DOHH2 (cell line): ENCODE data around the gene SCNN1B.

Source experiments
- H3F3A ChIP-seq: fragments of 200-600 bp; sonication (generic), shearing (Covaris generic); 2 replicates; pipeline ENCODE4 v1.6.0; 2016; ENCODE audit warnings: antibody characterized with exemption, mild to moderate bottlenecking; ENCODE audit not compliant: control insufficient read depth, insufficient read depth
- H3K27ac ChIP-seq: fragments of 200-600 bp; sonication (generic); 2 replicates; pipeline ENCODE4 v1.5.1; 2014; ENCODE audit warnings: low read depth, mild to moderate bottlenecking, low read length, moderate library complexity
- H3K27me3 ChIP-seq: fragments of 200-600 bp; sonication (generic); 2 replicates; pipeline ENCODE4 v1.6.1; 2014; ENCODE audit warnings: mild to moderate bottlenecking, low read length, mixed read lengths; ENCODE audit not compliant: control insufficient read depth
- H3K36me3 ChIP-seq: fragments of 200-600 bp; sonication (generic); 2 replicates; pipeline ENCODE4 v1.6.1; 2014; ENCODE audit warnings: mild to moderate bottlenecking, low read length, moderate library complexity, mixed read lengths; ENCODE audit not compliant: control insufficient read depth
- H3K4me1 ChIP-seq: fragments of 200-600 bp; sonication (generic); 2 replicates; pipeline ENCODE4 v1.6.1; 2014; ENCODE audit warnings: mild to moderate bottlenecking, low read length, mixed read lengths; ENCODE audit not compliant: control insufficient read depth
- H3K4me2 ChIP-seq: fragments of 200-600 bp; sonication (generic); 2 replicates; pipeline ENCODE4 v1.6.0; 2014; ENCODE audit warnings: mild to moderate bottlenecking, low read length, moderate library complexity
- H3K4me3 ChIP-seq: fragments of 200-600 bp; sonication (generic); 2 replicates; pipeline ENCODE4 v1.5.1; 2014; ENCODE audit warnings: mild to moderate bottlenecking, low read length, mixed read lengths
- H3K79me2 ChIP-seq: fragments of 200-600 bp; sonication (generic); 2 replicates; pipeline ENCODE4 v1.6.1; 2014; ENCODE audit warnings: mild to moderate bottlenecking, low read length, mixed read lengths; ENCODE audit not compliant: control insufficient read depth
- H3K9me2 ChIP-seq: fragments of 200-600 bp; sonication (generic); replicated peaks from 2 replicates; pipeline ENCODE4 v1.6.1; 2014; ENCODE audit warnings: mild to moderate bottlenecking, low read length, mixed read lengths; ENCODE audit not compliant: control insufficient read depth
- H3K9me3 ChIP-seq: fragments of 200-600 bp; sonication (generic); 2 replicates; pipeline ENCODE4 v1.6.1; 2014; ENCODE audit warnings: antibody characterized with exemption, low read length, mixed read lengths; ENCODE audit not compliant: control insufficient read depth, insufficient read depth
- H4K20me1 ChIP-seq: fragments of 200-600 bp; sonication (generic); 2 replicates; pipeline ENCODE4 v1.6.0; 2014; ENCODE audit warnings: low read depth, mild to moderate bottlenecking, antibody characterized with exemption, low read length, moderate library complexity; ENCODE audit not compliant: control insufficient read depth, insufficient read depth
- EZH2phosphoT487 ChIP-seq: fragments of 200-600 bp; sonication (generic); IDR thresholded peaks from 2 replicates; pipeline ENCODE4 v1.6.1; 2017; ENCODE audit warnings: borderline replicate concordance, mild to moderate bottlenecking, antibody characterized with exemption, low read length, moderate library complexity, mixed read lengths
- TF ChIP-seq, protein P1 (sequence below): fragments of 200-600 bp; sonication (generic); IDR thresholded peaks from one replicate; pipeline ENCODE4 v1.5.1; 2014; ENCODE audit warnings: antibody characterized with exemption, mild to moderate bottlenecking, low read depth, low read length; ENCODE audit not compliant: poor library complexity, severe bottlenecking

SCNN1B gene

GRCh38 chr16:23357761-23358290, 55.7 kb downstream of the SCNN1B start:
- Histone ChIP-seq H3K4me2 (no peak overlapping the region), H3K9me2 (no peaks in the 10 kb centered on the region), H3K27me3 (no peaks in the 10 kb centered on the region), H3K4me1 (no peaks in the 10 kb centered on the region), H3K4me3 (no peak overlapping the region), H3K9me3 (no peaks in the 10 kb centered on the region), H3K36me3 (no peaks in the 10 kb centered on the region), H4K20me1 (no peaks in the 10 kb centered on the region), H3K27ac (no peak overlapping the region), H3F3A (no peaks in the 10 kb centered on the region), H3K79me2 (no peaks in the 10 kb centered on the region)
- TF ChIP-seq EZH2phosphoT487, result no peak
- TF ChIP-seq, protein P1, sequence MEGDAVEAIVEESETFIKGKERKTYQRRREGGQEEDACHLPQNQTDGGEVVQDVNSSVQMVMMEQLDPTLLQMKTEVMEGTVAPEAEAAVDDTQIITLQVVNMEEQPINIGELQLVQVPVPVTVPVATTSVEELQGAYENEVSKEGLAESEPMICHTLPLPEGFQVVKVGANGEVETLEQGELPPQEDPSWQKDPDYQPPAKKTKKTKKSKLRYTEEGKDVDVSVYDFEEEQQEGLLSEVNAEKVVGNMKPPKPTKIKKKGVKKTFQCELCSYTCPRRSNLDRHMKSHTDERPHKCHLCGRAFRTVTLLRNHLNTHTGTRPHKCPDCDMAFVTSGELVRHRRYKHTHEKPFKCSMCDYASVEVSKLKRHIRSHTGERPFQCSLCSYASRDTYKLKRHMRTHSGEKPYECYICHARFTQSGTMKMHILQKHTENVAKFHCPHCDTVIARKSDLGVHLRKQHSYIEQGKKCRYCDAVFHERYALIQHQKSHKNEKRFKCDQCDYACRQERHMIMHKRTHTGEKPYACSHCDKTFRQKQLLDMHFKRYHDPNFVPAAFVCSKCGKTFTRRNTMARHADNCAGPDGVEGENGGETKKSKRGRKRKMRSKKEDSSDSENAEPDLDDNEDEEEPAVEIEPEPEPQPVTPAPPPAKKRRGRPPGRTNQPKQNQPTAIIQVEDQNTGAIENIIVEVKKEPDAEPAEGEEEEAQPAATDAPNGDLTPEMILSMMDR, result no peak

GRCh38 chr16:23359092-23359760, 57.1 kb downstream of the SCNN1B start:
- Histone ChIP-seq H3K27ac (no peak overlapping the region), H3K9me3 (no peaks in the 10 kb centered on the region), H3K4me2 (no peak overlapping the region), H4K20me1 (no peaks in the 10 kb centered on the region), H3K4me3 (no peak overlapping the region), H3K9me2 (no peaks in the 10 kb centered on the region), H3K27me3 (no peaks in the 10 kb centered on the region), H3K4me1 (no peaks in the 10 kb centered on the region), H3K36me3 (no peaks in the 10 kb centered on the region), H3K79me2 (no peaks in the 10 kb centered on the region), H3F3A (no peaks in the 10 kb centered on the region)
- TF ChIP-seq, protein P1, result no peak
- TF ChIP-seq EZH2phosphoT487, result no peak

- Histone ChIP-seq H3K79me2 (no peaks in the 10 kb centered on the region), H3F3A (no peaks in the 10 kb centered on the region), H3K9me2 (no peaks in the 10 kb centered on the region), H3K27ac (no peak overlapping the region), H3K36me3 (no peaks in the 10 kb centered on the region), H4K20me1 (no peaks in the 10 kb centered on the region), H3K4me3 (no peak overlapping the region), H3K4me1 (peaks cover 13% of the 10 kb centered on the region), H3K9me3 (no peaks in the 10 kb centered on the region), H3K27me3 (no peaks in the 10 kb centered on the region), H3K4me2 (no peak overlapping the region)
- TF ChIP-seq EZH2phosphoT487, result no peak
- TF ChIP-seq, protein P1, result no peak
Observed at GRCh38 chr16:23362460-23363317, 60.6 kb downstream of the SCNN1B start.
